GM18519 (cell line): ENCODE results near the gene TSR1.

Experiments used
- ATAC-seq: cut with Tn5 transposase; IDR thresholded peaks from one replicate; pipeline ENCODE4 v1.9.1; 2021; ENCODE audit warnings: mild to moderate bottlenecking, moderate library complexity; ENCODE audit not compliant: unreplicated experiment, low FRiP score

Gene TSR1

GRCh38 chr17:2292100-2292499 lies 44.2 kb downstream of the TSR1 start:
- ATAC-seq: no peak

GRCh38 chr17:2289878-2290478 lies 46.3 kb downstream of the TSR1 start:
- no peak for ATAC-seq

GRCh38 chr17:2283302-2283701 lies 53.0 kb downstream of the TSR1 start:
- ATAC-seq: no peak

- ATAC-seq: no peak
These were observed 53.9 kb downstream of the TSR1 start for GRCh38 chr17:2282297-2282873.

GRCh38 chr17:2279707-2280106 lies 56.5 kb downstream of the TSR1 start:
- no peak for ATAC-seq

- ATAC-seq: no peak
These were observed 58.7 kb downstream of the TSR1 start for GRCh38 chr17:2277429-2278170.

- no peak for ATAC-seq
These were observed 60.5 kb downstream of the TSR1 start for GRCh38 chr17:2275722-2276121.

- ATAC-seq: no peak
These were observed 61.8 kb downstream of the TSR1 start for GRCh38 chr17:2274414-2274813.
